Motor neuron (in vitro differentiated cells): ENCODE measurements around the gene RIN3. TPM values are rescaled to one million over a fixed set of nuclear protein-coding genes. Genes with fewer than 3 reads are reported as not detected.

Source experiments
- ATAC-seq, 8 experiments: fragments of 200-7000 bp; cut with Tn5 transposase; replicated peaks in 6 of 8; 2 replicates each; pipeline ENCODE4 v1.8.0; 2021; ENCODE audit warnings: mild to moderate bottlenecking in 8 of 8, moderate library complexity in 8 of 8
- H3K27ac ChIP-seq, 2 donors: fragments of 250-450 bp; sonication (Bioruptor Pico); 2 replicates each; pipeline ENCODE4 v1.9.0; 2021; ENCODE audit warnings: antibody characterized with exemption in 2 of 2, mild to moderate bottlenecking in 2 of 2, moderate library complexity in 1 of 2
- H3K4me1 ChIP-seq, 2 donors: fragments of 250-450 bp; sonication (Bioruptor Pico); replicated peaks in 1 of 2; 2 replicates each; pipeline ENCODE4 v1.6.1; 2021; ENCODE audit warnings: antibody characterized with exemption in 2 of 2, mild to moderate bottlenecking in 2 of 2, moderate library complexity in 1 of 2
- H3K4me3 ChIP-seq, 5 donors: fragments of 250-450 bp; sonication (Bioruptor Pico); 2 replicates each; pipeline ENCODE4 v1.9.0; 2021; ENCODE audit warnings: antibody characterized with exemption in 5 of 5, mild to moderate bottlenecking in 5 of 5, moderate library complexity in 4 of 5
- WGBS, 10 experiments: fragments of 450-650 bp; shearing (Covaris generic); methylation state at CpG; one replicate each; pipeline ENCODE4 v1.0.0; 2022; 5-methylcytosine and 5-hydroxymethylcytosine counted together
- in situ Hi-C, 9 experiments: fragments of 400-800 bp; cut with MboI; loops; one replicate each; pipeline ENCODE4 v1.15.0; 2021; ENCODE audit warnings: low sequenced_read_pairs in 9 of 9, low pct_unique_long_range_greater_than_20kb in 2 of 9; ENCODE audit not compliant: unreplicated experiment in 9 of 9
- total RNA-seq, 8 experiments: library from RNA; unstranded; fragments of 300-600 nt; gene quantifications; 2 replicates each; pipeline versions ENCODE4 v1.2.3 to v1.2.4, GENCODE V29; 2022

RIN3 gene, protein sequence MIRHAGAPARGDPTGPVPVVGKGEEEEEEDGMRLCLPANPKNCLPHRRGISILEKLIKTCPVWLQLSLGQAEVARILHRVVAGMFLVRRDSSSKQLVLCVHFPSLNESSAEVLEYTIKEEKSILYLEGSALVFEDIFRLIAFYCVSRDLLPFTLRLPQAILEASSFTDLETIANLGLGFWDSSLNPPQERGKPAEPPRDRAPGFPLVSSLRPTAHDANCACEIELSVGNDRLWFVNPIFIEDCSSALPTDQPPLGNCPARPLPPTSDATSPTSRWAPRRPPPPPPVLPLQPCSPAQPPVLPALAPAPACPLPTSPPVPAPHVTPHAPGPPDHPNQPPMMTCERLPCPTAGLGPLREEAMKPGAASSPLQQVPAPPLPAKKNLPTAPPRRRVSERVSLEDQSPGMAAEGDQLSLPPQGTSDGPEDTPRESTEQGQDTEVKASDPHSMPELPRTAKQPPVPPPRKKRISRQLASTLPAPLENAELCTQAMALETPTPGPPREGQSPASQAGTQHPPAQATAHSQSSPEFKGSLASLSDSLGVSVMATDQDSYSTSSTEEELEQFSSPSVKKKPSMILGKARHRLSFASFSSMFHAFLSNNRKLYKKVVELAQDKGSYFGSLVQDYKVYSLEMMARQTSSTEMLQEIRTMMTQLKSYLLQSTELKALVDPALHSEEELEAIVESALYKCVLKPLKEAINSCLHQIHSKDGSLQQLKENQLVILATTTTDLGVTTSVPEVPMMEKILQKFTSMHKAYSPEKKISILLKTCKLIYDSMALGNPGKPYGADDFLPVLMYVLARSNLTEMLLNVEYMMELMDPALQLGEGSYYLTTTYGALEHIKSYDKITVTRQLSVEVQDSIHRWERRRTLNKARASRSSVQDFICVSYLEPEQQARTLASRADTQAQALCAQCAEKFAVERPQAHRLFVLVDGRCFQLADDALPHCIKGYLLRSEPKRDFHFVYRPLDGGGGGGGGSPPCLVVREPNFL
- total RNA-seq: 10 to 100 TPM in 2 of 8 experiments, 1 to 10 TPM in 3, under 1 TPM in 3; 0.21 to 23.9 (median 2.3) TPM

- peaks cover 0 to 4% of the 10 kb centered on the region in 2 donors for H3K4me1 ChIP-seq
- H3K27ac ChIP-seq: no peak within 1 kb of the TSS
- in situ Hi-C loops: no loop called here
- peak within 1 kb of the TSS; percentile 20 to 33 (median 27) for H3K4me3 ChIP-seq
- WGBS, 10 experiments: 0 to 71% (median 5%) methylated on average over 3 to 4 of the region's 79 CpGs; no CpG with 5 or more reads in 7 of the 10 experiments
- peak; percentile 61 to 81 (median 70) for ATAC-seq
These were observed at the start of gene RIN3 for GRCh38 chr14:92513204-92513965. RIN3 (plus strand) TSS chr14:92513781; CDS start chr14:92513933, 152 bp downstream.

GRCh38 chr14:92464156-92464555 lies 49.4 kb upstream of the RIN3 start:
- H3K27ac ChIP-seq: no peak overlapping the region
- 80 to 100% (median 83%) methylated on average over 1 to 5 of the region's 6 CpGs; no CpG with 5 or more reads in 5 of the 10 experiments for WGBS, 10 experiments
- no peak overlapping the region for H3K4me3 ChIP-seq
- peaks cover 0 to 4% of the 10 kb centered on the region in 2 donors for H3K4me1 ChIP-seq
- in situ Hi-C loops: loop anchor here in 2 of 9 experiments (25.0 kb wide), 2 partner anchors 302 to 327 kb away; no protein-coding TSS in a partner anchor
- ATAC-seq: no peak

DNA sequence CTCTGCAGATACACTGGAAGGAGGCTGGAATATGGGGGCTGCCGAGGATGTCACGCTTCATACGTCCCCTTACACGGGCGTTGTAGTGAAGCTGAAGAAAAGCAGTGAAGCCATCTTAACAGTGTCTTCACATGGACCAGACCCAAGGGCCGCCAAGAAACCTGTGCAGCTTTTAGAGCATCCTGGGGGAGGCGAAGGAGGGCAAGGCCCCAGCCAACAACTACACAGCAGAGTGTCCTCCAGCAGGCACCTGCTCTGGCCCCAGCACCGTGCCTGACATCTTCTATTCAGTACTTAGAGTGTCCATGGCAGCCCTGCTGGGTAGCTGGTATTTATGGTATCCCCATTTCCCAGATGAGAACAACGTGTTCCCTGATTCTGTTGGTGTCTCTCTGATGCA lies 48.9 kb upstream of the RIN3 start:
- in situ Hi-C loops: loop anchor here in 2 of 9 experiments (25.0 kb wide), 2 partner anchors 302 to 327 kb away; no protein-coding TSS in a partner anchor
- no peak for ATAC-seq
- Histone ChIP-seq H3K4me3 (no peak overlapping the region), H3K27ac (no peak overlapping the region), H3K4me1 (no peaks in the 10 kb centered on the region)
- WGBS, 10 experiments: 55 to 100% (median 80%) methylated on average over 1 to 3 of the region's 9 CpGs; no CpG with 5 or more reads in 5 of the 10 experiments

GRCh38 chr14:92465353-92466055 lies 48.1 kb upstream of the RIN3 start:
- 33 to 91% (median 73%) methylated on average over 1 to 5 of the region's 13 CpGs; no CpG with 5 or more reads in 6 of the 10 experiments for WGBS, 10 experiments
- ATAC-seq: no peak
- Histone ChIP-seq H3K4me3 (no peak overlapping the region), H3K4me1 (no peaks in the 10 kb centered on the region), H3K27ac (no peak overlapping the region)
- in situ Hi-C loops: loop anchor here in 2 of 9 experiments (25.0 kb wide), 2 partner anchors 303 to 328 kb away; no protein-coding TSS in a partner anchor

DNA sequence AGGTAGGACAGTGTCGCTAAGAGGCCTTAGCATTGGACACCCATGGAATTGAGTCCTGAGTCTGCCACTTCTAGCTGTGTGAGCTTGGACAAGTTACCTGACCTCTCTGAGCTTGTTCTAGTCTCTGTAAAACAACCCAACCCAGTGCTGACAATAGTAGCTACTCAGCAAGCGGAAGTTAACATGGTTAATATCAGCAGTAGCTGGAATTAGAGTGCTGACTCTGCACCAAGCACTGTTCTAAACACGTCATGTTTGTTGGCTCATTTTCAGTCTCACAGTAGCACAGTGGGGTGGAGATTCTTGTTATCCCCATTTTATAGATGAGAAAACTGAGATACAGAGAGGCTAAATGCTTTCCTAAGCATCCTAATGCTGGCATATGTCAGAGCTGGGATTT lies 47.5 kb upstream of the RIN3 start:
- ATAC-seq: no peak
- H3K4me3 ChIP-seq: no peak overlapping the region
- H3K27ac ChIP-seq: no peak overlapping the region
- WGBS, 10 experiments: 33 to 100% (median 68%) methylated on average over 1 to 3 of the region's 3 CpGs; no CpG with 5 or more reads in 4 of the 10 experiments
- H3K4me1 ChIP-seq: no peaks in the 10 kb centered on the region
- in situ Hi-C loops: loop anchor here in 2 of 9 experiments (25.0 kb wide), 2 partner anchors 304 to 329 kb away; no protein-coding TSS in a partner anchor

DNA sequence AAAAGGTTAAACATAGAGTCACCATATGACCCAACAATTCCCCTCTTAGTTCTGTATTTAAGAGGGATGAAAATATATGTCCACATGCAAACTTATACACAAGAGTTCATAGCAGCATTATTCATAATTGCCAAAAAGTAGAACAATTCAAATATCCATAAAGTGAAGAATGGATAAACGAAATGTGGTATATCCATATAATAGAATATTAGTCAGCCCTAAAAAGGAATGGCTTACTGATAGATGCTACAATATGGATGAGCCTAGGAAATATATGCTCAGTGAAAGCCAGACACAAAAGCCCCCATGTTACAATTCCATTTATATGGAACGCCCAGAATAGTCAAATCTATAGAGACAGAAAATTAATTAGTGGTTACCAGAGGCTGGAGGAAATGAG lies 44.1 kb upstream of the RIN3 start:
- 40 to 100% (median 91%) methylated on average over 1 to 2 of the region's 2 CpGs; no CpG with 5 or more reads in 2 of the 10 experiments for WGBS, 10 experiments
- ATAC-seq: no peak
- no peak overlapping the region for H3K27ac ChIP-seq
- no peak overlapping the region for H3K4me3 ChIP-seq
- H3K4me1 ChIP-seq: no peaks in the 10 kb centered on the region
- in situ Hi-C loops: loop anchor here in 2 of 9 experiments (25.0 kb wide), 2 partner anchors 307 to 332 kb away; no protein-coding TSS in a partner anchor

GRCh38 chr14:92470215-92470614 lies 43.4 kb upstream of the RIN3 start:
- H3K27ac ChIP-seq: no peak overlapping the region
- no peak overlapping the region for H3K4me3 ChIP-seq
- WGBS, 10 experiments: 0 to 90% (median 39%) methylated on average over 2 to 3 of the region's 3 CpGs; no CpG with 5 or more reads in 2 of the 10 experiments
- H3K4me1 ChIP-seq: no peaks in the 10 kb centered on the region
- in situ Hi-C loops: loop anchor here in 2 of 9 experiments (25.0 kb wide), 2 partner anchors 308 to 333 kb away; no protein-coding TSS in a partner anchor
- ATAC-seq: peak in 3 of 8 experiments; percentile 84 to 91 (median 85)

DNA sequence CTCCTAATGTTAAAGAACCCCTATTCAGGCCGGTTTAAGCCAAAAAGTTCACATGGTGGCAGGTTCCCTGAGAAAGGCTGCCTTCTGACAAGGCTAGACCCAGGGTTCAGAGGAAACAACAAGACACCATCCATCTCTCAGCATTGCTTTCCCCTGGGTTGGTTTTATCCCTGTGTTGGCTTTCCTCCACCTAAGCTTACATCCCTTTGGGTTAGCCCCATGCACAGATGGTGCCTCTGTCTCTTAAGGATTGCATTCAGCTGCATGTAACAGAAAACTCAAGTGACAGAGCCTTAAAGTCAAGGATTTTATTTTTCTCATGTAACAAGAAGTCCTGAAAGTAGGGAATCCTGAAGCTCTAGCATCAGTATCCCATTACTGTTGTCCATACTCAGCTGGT lies 42.8 kb upstream of the RIN3 start:
- no peak for ATAC-seq
- 0 to 100% (median 40%) methylated on average over 1 of the region's 1 CpG; no CpG with 5 or more reads in 7 of the 10 experiments for WGBS, 10 experiments
- Histone ChIP-seq H3K4me3 (no peak overlapping the region), H3K27ac (no peak overlapping the region), H3K4me1 (no peaks in the 10 kb centered on the region)
- in situ Hi-C loops: loop anchor here in 2 of 9 experiments (25.0 kb wide), 2 partner anchors 309 to 334 kb away; no protein-coding TSS in a partner anchor

GRCh38 chr14:92471919-92472318 lies 41.7 kb upstream of the RIN3 start:
- no peaks in the 10 kb centered on the region for H3K4me1 ChIP-seq
- H3K4me3 ChIP-seq: no peak overlapping the region
- in situ Hi-C loops: loop anchor here in 2 of 9 experiments (25.0 kb wide), 2 partner anchors 310 to 335 kb away; no protein-coding TSS in a partner anchor
- no peak overlapping the region for H3K27ac ChIP-seq
- ATAC-seq: peak in 5 of 8 experiments; percentile 22 to 60 (median 47)

- WGBS, 10 experiments: 40 to 100% (median 100%) methylated on average over 1 of the region's 1 CpG; no CpG with 5 or more reads in 4 of the 10 experiments
- in situ Hi-C loops: loop anchor here in 2 of 9 experiments (25.0 kb wide), 2 partner anchors 311 to 336 kb away; no protein-coding TSS in a partner anchor
- no peak for ATAC-seq
- H3K27ac ChIP-seq: no peak overlapping the region
- H3K4me1 ChIP-seq: no peaks in the 10 kb centered on the region
- no peak overlapping the region for H3K4me3 ChIP-seq
These were observed 40.7 kb upstream of the RIN3 start for GRCh38 chr14:92472860-92473259.

DNA sequence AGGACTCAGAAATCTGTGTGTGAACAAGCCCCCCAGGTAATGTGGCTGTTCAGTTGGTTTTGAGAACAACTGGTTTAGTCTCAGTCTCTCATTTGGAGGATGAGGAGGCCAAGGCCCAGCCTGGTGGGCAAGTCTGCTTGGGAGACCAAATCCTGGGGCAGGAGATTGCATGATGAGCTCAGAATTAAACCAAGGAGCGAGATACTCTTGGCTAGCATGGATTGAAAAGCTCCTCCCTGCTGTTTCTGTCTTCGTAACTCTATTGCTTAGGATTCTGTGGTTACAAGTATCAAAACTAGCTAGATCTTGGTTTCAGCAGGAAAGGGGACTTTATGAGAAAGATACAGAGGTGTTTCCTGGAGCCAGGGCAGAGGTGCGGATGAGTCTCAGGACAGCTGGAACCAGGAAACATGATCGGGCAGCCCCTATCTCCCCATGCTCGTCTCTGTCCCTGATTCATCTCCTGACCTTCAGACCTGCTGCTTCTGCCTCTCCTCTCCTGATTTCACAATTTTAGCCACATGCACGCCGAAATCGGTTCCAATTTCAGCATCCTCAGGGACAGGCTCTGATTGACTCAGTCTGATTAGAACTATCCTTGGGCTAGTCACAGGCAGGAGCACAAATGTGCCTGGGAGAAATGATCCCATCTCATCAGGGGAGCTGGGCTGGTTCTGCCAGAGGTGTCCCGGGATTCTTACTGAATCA lies 40.2 kb upstream of the RIN3 start:
- H3K4me3 ChIP-seq: no peak overlapping the region
- ATAC-seq: peak in 2 of 8 experiments; percentile 10 to 25
- 5 to 100% (median 77%) methylated on average over 1 to 8 of the region's 9 CpGs; no CpG with 5 or more reads in 5 of the 10 experiments for WGBS, 10 experiments
- no peak overlapping the region for H3K27ac ChIP-seq
- in situ Hi-C loops: loop anchor here in 2 of 9 experiments (25.0 kb wide), 2 partner anchors 311 to 336 kb away; no protein-coding TSS in a partner anchor
- no peaks in the 10 kb centered on the region for H3K4me1 ChIP-seq
